ENCODE data around the gene PODXL2.

PODXL2 gene

GRCh38 chr3:127710155-127710941 lies 81.4 kb downstream of the PODXL2 start:
- no peak for FAIRE-seq

- no peak for FAIRE-seq
Observed at GRCh38 chr3:127711021-127711695, 82.2 kb downstream of the PODXL2 start.

- no peak for FAIRE-seq
Observed at GRCh38 chr3:127711896-127712295, 82.9 kb downstream of the PODXL2 start.

GRCh38 chr3:127712461-127712860 lies 83.5 kb downstream of the PODXL2 start:
- FAIRE-seq, result no peak

GRCh38 chr3:127712881-127713771 lies 84.1 kb downstream of the PODXL2 start:
- FAIRE-seq, result no peak

GRCh38 chr3:127714125-127714571 lies 85.2 kb downstream of the PODXL2 start:
- no peak for FAIRE-seq

- no peak for FAIRE-seq
Observed at GRCh38 chr3:127714866-127715265, 85.9 kb downstream of the PODXL2 start.

GRCh38 chr3:127715532-127715931 lies 86.5 kb downstream of the PODXL2 start:
- no peak for FAIRE-seq

- FAIRE-seq, result no peak
Observed at GRCh38 chr3:127716384-127716783, 87.4 kb downstream of the PODXL2 start.

GRCh38 chr3:127717357-127718244 lies 88.6 kb downstream of the PODXL2 start:
- FAIRE-seq, result no peak

- FAIRE-seq, result no peak
Observed at GRCh38 chr3:127718245-127718915, 89.4 kb downstream of the PODXL2 start.

- no peak for FAIRE-seq
Observed at GRCh38 chr3:127718916-127719290, 89.9 kb downstream of the PODXL2 start.

- FAIRE-seq, result no peak
Observed at GRCh38 chr3:127719369-127719768, 90.4 kb downstream of the PODXL2 start.

GRCh38 chr3:127720161-127720823 lies 91.3 kb downstream of the PODXL2 start:
- no peak for FAIRE-seq

GRCh38 chr3:127720985-127721935 lies 92.3 kb downstream of the PODXL2 start:
- FAIRE-seq, result no peak

- FAIRE-seq, result no peak
Observed at GRCh38 chr3:127722091-127722784, 93.3 kb downstream of the PODXL2 start.

Measured in colon (tissue), 2 donors.